RWPE1 (cell line): ENCODE measurements around the gene CD248.

Source experiments
- CTCF ChIA-PET: fragments of 350-600 bp; sonication (Branson Sonifier 250); formaldehyde crosslinking; extraction: SDS; loops from one replicate; lab custom pipeline; 2021; lab: Yijun Ruan, JAX
- POLR2A ChIA-PET: fragments of 400-600 bp; formaldehyde crosslinking; extraction: SDS; loops from one replicate; lab custom pipeline; 2020; ENCODE audit warnings: antibody characterized with exemption; ENCODE audit not compliant: low non-redundant PET; lab: Yijun Ruan, JAX
- DNase-seq: peaks from one replicate; pipeline ENCODE4 v3.0.0; 2012; ENCODE audit warnings: low spot score
- H3K27ac ChIP-seq: fragments of 450-650 bp; 2 replicates; pipeline ENCODE4 v1.5.1; 2017
- CTCF ChIP-seq: fragments of 450-650 bp; conservative IDR thresholded peaks from 2 replicates; pipeline ENCODE4 v1.5.1; 2017; ENCODE audit warnings: low read depth, mild to moderate bottlenecking

Gene CD248

DNA sequence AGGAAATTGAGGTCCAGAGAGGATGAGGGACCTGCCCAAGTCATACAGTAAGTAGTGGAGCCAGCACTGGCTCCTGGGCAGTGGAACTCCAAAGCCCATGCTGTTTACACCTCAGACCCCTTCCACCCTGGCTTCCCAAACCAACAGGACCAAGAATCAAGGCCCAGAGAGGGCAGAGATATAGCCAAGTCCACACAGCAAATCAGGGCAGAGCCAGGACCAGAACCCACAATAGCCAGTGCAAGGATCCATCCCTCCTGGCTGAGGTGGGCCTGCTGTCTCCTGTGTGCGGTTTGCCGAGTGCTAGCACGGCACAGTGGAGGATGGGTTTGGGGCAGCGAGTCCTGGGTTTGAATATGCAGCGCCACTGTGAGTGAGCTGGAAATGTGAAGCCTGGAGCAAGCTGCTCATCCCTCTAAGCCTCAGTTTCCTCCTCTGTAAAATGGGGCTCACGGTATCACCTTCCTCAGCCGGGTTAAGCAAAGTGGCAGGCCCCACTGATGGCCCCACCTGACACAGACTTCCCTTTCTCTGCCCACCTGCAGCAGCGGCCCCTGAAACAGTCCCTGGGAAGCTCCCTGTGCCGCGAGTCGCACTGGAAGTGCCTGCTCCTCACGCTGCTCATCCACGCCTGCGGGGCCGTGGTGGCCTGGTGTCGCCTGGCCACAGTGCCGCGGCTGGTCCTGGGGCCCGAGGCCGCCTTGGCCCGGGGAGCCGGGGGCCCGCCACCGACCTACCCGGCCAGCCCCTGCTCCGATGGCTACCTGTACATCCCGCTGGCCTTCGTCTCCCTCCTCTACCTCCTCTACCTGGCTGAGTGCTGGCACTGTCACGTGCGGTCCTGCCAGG, 22.8 kb downstream of the CD248 start:
- H3K27ac ChIP-seq, result no peak overlapping the region
- TF ChIP-seq CTCF, result no peak
- ChIA-PET CTCF (interaction anchor here (0.6 to 2.6 kb wide), 3 partner anchors 11 to 423 kb away, joined by 4 to 6 read pairs (median 5); no protein-coding TSS in a partner anchor), POLR2A (no interaction called here)
- DNase-seq, result no peak

DNA sequence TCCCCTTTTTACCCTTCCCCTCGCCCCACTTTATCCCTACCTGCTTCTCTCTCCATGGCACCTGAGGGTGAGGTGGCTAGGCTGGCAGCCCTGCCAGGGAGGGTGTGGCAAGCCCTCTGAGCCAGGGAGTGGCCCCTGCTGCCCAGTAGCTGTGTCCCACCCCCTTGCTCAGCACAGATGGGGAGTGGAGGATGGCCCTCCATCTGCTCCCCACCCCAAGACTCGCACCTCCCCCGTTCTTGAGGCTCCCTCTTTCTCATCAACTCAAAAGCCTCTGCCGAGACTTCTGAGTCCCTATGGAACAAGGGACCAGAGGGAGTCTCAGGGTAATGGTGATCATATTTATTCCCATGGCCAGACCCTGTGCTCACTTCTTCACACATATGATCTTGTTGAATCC, 23.5 kb downstream of the CD248 start:
- ChIA-PET CTCF (interaction anchor here (2.6 kb wide), 1 partner anchor 11 kb away, joined by 6 read pairs; no protein-coding TSS in a partner anchor), POLR2A (no interaction called here)
- DNase-seq, result no peak
- no peak for TF ChIP-seq CTCF
- H3K27ac ChIP-seq, result no peak overlapping the region

DNA sequence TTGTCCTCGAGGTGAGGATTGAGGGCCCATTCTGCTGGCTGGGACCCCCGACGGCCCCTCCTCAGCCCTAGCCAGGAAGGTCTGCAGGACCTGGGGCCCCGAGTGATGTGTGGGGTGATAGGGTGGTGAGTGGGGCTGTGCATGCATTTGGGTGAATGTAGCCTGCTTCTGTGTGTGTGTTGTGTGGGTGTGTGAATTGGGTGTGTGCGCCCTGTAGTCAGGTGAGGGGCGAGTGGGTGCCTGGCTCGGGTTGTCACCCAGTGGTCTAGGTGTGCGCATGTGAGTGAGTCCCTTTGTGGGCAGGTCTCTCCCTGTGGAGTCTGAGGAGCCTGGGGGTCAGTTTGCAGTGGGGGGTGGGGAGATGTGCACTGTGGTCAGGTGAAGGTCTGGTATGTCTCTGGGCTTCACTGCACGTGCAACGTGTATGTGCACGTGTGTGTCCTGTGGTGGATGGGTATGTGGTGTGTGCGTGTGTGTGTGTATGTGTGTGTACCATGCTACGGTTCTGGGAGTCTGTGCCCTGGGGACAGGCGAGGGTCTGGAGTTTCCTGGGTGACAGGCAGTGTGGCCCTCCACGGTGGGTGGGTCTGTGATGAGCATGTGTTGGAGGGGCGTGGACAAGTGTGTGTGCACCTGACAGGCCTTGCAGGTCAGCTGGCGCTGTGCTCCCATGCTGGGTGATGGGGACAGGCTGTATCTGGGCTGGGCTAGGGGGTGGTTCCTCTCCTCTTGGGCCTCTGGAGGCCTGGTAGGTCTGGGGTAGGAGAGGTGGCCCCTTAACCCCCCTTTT, 24.1 kb downstream of the CD248 start:
- no peak for TF ChIP-seq CTCF
- no peak for DNase-seq
- H3K27ac ChIP-seq, result no peak overlapping the region
- POLR2A ChIA-PET, result no interaction called here
- CTCF ChIA-PET, result no interaction called here

GRCh38 chr11:66291706-66292542, 24.9 kb downstream of the CD248 start, which contains the start of gene TMEM151A:
TSS of gene TMEM151A (plus strand) at chr11:66291894. CDS start at chr11:66292014, 120 bp downstream.
- CTCF ChIA-PET, result interaction anchor here (0.6 kb wide), 1 partner anchor 32 kb away, joined by 3 read pairs; no protein-coding TSS in a partner anchor
- no peak within 1 kb of the TSS for H3K27ac ChIP-seq
- no peak for TF ChIP-seq CTCF
- DNase-seq, result no peak
- POLR2A ChIA-PET, result interaction anchor here (0.5 to 0.6 kb wide), 3 partner anchors 236 to 1209 kb away, joined by 3 to 6 read pairs (median 5); no protein-coding TSS in a partner anchor

- POLR2A ChIA-PET, result interaction anchor here (0.5 to 0.6 kb wide), 3 partner anchors 236 to 1210 kb away, joined by 3 to 6 read pairs (median 5); no protein-coding TSS in a partner anchor
- H3K27ac ChIP-seq, result no peak overlapping the region
- no peak for DNase-seq
- CTCF ChIA-PET, result interaction anchor here (0.6 to 1.0 kb wide), 2 partner anchors 9 to 32 kb away, joined by 3 to 5 read pairs; no protein-coding TSS in a partner anchor
- TF ChIP-seq CTCF, result no peak
Observed at GRCh38 chr11:66291303-66291705, 25.5 kb downstream of the CD248 start.
